GM21825 (cell line): ENCODE results near the gene NCKIPSD.
A peak's percentile ranks its signal among the peaks of the same experiment; 100 is the strongest.
"Not testable (repeated sequence)": the region's sequence is repeated elsewhere in the genome, so short reads cannot be mapped to it uniquely, and the experiment has no call there.

Experiments used
- ATAC-seq: cut with Tn5 transposase; IDR thresholded peaks from one replicate; pipeline ENCODE4 v1.9.1; 2021; ENCODE audit warnings: mild to moderate bottlenecking, moderate library complexity; ENCODE audit not compliant: unreplicated experiment

The NCKIPSD gene

DNA sequence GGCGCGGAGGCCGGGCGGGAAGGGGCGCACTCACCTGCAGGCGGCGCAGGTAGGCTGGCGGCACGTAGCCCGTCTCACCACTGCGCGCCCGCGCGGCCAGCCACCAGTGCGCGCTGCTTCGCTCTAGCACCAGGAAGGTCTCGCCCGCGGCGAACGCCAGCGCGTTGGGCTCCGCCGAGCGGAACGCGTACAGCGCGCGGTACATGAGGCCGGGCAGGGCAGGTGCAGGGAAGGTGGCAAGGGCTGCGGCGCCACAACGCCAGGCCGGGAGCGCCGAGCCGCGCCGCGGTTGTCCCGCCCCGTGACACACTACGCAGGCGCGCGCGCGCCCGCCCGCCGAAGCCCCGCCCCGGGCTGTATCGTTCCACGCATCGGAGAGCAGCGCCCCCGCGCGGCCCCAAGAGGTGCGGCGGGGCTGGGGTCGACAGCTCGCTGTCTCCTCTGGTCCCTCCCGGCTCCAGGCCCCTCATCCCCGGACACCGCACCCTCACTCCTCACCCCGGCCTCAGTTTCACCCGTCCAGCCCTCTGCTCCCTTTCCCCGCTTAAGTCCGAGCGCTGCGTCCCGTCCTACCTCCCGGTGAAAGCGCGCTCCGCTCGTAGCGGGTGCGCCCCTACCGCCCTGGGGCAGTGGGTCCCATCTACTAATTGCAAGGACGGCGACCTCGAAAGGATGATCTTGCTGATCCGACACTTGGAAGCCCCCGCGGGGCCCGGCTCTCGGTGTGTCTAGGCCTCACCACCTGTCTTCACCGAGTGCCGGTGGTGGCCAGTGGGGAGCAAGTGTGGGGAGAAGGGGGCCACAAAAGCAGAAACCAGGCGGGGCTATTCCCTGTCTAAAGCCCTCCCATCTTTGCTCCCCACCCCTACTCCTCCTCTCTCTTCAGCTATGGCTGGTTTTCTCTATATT, at the start of gene NCKIPSD:
Gene NCKIPSD, minus strand, starts transcription at position 313 of the 909 bp plus-strand sequence. Its CDS starts 108 bp downstream, at position 205.
- ATAC-seq: peak; percentile 79

DNA sequence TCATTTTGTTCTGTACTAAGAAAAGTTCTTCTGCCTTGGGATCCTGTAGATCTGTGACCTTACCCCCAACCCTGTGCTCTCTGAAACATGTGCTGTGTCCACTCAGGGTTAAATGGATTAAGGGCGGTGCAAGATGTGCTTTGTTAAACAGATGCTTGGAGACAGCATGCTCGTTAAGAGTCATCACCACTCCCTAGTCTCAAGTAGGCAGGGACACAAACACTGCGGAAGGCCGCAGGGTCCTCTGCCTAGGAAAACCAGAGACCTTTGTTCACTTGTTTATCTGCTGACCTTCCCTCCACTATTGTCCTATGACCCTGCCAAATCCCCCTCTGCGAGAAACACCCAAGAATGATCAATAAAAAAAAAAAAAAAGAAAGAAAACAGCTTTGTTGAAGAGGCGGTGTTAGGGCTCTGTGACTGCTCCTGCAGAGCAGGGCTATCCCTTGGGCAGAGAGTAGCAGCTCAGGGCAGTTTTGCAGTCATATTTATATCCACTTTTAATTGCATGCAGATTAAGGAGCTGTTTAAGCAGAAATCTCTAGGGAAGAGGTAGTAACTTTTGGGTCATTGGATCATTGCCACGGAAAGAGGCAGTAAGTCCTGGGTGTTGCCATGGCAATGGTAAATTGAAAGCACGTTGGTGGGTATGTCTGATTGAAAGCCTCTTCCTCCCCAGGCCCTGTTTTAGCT, 49.5 kb upstream of the NCKIPSD start:
- ATAC-seq: not testable (repeated sequence)

DNA sequence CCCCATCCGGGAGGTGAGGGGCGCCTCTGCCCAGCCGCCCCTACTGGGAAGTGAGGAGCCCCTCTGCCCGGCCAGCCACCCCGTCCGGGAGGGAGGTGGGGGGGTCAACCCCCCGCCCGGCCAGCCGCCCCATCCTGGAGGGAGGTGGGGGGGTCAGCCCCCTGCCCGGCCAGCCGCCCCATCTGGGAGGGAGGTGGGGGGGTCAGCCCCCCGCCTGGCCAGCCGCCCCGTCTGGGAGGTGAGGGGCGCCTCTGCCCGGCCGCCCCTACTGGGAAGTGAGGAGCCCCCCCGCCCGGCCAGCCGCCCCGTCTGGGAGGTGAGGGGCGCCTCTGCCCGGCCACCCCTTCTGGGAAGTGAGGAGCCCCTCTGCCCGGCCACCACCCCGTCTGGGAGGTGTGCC, 48.8 kb upstream of the NCKIPSD start:
- not testable (repeated sequence) for ATAC-seq

DNA sequence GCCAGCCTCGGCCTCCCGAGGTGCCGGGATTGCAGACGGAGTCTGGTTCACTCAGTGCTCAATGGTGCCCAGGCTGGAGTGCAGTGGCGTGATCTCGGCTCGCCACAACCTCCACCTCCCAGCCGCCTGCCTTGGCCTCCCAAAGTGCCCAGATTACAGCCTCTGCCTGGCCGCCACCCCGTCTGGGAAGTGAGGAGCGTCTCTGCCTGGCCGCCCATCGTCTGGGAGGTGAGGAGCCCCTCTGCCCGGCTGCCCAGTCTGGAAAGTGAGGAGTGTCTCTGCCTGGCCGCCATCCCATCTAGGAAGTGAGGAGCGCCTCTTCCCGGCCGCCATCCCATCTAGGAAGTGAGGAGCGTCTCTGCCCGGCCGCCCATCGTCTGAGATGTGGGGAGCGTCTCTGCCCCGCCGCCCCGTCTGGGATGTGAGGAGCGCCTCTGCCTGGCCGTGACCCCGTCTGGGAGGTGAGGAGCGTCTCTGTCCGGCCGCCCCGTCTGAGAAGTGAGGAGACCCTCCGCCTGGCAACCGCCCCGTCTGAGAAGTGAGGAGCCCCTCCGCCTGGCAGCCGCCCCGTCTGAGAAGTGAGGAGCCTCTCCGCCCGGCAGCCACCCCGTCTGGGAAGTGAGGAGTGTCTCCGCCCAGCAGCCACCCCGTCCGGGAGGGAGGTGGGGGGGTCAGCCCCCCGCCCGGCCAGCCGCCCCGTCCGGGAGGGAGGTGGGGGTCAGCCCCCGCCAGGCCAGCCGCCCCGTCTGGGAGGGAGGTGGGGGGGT, 48.2 kb upstream of the NCKIPSD start:
- not testable (repeated sequence) for ATAC-seq

DNA sequence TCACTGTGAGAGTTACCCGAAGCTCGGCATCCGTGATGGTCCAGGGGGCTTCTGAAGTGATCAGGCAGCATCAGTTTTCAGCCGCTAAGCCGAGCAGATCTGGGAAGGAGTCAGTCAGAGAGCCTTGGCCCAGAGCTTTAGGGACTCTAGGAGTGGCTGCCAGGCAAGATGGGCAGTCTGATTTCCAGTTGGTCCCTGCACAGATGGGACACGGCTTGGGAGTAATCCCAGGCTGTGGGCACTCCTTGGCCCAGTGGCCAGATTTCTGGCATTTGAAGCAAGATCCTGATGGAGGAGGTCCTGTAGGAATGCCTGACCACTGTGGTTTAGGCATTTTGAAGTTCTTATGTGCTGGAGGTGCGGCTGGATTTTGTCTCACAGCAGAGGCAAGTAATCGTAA, 41.8 kb upstream of the NCKIPSD start:
- no peak for ATAC-seq

DNA sequence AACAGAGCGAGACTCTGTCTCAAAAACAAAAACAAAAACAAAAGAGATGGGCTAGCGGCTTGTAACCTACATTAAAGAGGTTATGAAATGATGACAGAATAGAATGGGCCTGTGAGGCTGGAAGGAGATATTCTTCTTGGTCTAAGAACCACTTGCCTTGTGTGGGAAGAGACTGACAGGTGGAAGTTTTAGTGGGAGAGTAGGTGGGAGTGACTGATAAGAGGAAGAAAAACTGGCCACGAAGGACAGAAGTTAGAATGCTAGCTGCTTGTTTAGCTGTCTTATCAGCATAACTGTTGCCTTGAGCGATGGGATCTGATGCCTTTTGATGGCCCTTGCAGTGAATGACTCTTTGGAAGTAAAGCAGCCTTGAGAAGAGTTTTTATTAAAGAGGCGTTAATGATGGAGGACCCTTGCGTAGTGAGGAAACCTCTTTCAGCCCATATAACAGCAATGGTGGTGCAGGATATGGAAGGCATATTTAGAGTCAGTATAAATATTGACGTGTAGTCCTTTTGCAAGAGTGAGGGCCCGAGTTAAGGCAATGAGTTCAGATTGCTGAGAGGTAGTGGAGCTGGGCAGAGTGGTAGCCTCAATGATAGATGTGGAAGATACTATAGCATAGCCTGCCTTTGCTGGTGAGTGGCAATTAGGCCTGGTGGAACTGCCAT, 39.6 kb upstream of the NCKIPSD start:
- not testable (repeated sequence) for ATAC-seq

DNA sequence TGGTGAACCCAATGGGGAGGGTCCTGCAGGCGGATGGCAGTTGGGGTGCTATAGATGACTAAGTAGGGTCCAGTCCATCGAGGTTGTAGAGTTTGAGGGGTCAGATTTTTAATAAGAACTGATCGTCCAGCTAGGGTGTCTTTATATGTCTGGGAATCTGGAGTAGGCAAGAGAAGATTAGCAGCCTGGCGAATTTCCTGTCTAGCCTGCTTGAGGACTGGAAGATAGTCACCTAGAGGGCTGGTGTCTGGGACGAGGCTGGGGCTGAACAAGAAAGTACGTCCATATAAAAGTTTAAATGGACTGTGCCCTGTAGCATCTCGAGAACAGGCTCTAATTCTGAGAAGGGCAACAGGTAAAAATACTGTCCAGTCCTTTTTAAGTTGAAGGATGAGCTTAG, 38.0 kb upstream of the NCKIPSD start:
- ATAC-seq: no peak

DNA sequence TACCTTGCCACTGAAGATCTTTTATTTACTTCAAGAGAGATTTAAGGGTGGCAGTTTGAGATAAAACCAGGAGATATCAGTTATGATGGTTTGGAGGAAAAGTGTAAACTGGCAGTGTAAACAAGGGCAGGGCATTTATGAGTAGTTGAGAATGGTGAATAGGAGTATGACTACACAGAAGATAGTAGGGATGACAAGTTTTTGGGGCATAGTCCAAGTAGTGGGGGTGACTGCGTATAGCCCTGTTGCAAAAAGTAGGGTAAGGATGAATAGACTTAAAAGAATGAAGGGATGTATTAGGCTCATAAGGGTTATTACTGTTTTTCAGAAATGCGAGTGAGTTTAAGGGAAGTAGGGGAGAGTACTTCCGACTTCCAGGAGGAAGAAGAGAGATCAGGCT, 37.6 kb upstream of the NCKIPSD start:
- not testable (repeated sequence) for ATAC-seq

DNA sequence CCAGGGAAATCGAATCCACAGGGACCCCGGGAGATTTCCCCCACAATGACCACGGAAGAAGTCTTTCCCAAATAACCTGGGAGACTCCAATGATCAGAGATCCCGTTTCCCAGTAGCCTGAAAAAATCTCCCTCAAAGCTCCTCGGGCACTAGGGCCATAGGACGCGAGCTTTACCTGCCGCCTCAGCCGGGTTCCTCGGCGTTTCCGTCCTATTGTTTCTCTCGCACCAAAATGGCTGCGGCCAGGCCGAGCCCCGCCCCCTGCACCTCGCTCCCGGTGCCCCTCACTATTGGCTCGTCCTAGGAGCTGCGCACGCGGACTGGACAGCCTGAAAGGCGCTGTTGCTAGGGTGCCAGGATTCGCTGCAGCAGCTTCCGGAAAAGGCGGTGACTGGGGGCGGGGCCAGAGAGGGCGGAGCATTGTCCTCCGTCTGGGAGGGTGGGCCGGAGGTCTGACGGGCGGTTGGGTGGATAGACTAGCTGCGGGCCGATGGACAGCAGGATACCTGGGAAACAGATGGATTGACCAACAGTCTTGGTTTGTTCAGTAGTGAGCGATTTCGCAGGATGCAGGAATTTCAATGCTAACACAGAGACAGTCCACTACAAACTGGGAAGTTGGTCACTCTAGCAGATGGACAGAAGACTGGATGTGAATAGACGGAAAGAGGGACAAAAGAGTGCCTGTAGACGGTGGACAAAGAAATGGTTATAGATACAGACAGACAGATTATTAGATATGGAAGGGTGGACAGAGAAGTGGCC, 31.4 kb upstream of the NCKIPSD start, which contains the start of gene IP6K2:
Gene IP6K2, minus strand, starts transcription at position 240 of the 765 bp plus-strand sequence. CDS start 21,930 bp downstream, outside the sequence.
- peak; percentile 96 for ATAC-seq

DNA sequence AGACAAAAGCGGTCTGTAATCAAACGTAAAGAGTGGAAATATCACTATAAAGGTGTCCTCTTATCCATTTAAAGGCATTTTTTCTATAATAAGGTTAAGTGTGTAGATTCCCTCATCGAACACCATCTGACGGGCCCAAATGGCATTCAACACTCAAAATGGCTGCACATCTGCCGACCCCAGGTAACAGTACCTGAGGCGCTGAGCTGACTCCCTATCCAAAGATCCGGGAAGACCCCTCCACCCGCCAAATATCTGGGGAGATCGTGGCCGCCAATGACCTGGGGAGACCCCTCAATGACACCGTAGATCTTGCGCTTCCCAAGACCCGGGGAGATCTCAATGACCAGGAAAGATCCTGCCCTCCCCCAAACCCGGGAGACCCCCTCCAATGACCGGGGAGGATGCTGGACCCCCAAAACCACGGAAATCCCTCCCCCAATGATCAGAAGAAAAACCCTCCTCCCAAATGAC, 30.8 kb upstream of the NCKIPSD start:
- ATAC-seq: no peak

DNA sequence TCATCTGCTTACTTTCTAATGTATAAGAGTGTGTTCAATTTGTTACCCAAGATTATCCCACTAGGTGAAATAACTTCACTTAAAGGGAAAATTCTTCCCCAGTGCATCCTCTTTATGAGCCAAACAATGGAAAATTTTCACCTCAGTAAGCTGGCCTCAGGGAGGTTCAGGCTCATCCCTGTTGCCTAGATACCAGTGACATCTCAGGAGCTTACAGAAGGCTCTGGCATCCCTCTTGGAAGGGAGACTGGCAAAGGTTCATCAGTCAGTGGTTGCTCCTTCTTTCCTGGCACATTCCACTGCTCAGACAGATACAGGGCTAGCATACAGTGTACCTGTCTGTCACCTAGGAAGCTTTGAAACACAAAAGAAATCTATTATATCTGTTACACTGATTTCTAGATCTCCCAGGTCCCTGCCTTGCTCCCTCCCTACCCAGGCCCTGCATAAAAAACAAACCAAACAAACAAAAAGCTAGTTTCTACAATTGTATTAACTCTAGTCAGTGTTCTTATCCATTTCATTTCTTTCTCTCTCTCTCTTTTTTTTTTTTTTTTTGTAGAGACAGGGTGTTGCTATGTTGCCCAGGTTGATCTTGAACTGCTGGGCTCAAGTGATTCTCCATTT, 29.6 kb upstream of the NCKIPSD start:
- no peak for ATAC-seq

DNA sequence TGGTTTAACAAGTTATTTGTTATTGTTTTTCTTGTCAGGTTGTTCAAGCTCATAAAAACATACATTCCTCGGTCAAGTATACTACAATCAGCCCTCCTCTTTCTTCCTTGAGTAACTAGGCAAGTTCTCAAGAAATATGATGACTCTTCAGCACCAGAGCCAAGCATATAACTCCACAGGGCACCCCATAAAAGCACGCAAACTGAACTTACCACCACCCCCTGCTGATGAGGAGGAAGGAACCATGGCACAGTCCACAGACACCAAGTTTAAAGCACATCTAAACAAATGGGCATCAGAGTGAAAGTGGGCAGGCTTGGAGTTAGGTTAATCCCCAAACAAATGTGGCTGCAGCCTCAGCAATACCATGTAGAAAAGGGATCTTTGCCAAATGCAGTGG, 26.0 kb upstream of the NCKIPSD start:
- ATAC-seq: no peak

DNA sequence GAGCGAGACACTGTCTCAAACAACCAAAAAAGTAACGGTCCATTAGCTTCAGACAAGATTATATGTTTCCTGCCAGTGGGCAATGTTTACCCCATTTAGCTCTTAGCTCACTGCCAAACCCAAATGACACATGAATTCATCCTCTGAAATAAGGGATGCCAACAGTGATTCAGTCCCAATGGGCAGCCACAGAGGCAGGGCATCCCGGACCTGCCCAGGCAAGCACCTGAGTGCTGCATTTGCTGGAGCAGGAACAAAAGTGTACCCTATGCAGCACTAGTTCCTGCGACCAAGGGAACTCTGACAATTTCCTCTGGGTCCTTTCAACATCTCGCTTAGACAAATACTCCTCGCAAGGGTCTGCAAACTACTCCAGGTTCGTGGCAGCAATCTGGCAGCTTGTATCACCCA, 23.3 kb upstream of the NCKIPSD start:
- no peak for ATAC-seq

DNA sequence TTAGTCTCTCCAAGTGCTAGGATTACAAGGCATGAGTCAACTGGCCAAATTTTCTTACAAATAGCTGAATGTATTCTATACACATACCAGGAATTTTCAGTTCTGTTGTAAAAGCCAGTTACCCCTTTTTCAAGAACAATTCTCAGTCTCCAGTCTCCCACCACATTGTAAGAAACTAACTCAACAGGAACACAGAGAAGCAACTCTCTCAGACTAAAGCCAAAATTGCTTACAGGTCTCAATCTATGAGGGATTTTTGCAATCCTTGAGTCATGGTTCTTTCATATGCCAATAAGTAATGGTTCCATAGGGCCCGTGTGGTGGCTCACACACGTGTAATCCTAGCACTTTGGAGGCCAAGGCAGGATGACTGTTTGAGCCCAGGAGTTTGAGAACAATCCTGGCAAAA, 22.8 kb upstream of the NCKIPSD start:
- ATAC-seq: no peak

DNA sequence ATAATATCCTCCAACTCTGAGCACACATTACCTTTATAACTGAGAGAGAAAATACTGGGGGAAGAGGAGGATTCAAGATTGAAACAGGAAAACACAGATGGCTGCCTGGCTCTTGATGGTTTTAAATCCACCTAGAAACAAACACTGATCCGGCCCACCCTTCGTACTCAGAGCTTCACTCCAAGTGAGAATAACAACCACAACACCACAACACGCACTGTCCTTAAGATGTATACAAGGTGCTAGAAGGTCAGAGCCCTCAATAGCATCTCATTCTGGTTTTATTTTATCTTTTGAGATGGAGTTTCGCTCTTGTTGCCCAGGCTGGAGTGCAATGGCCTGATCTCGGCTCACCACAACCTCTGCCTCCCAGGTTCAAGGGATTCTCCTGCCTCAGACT, 21.4 kb upstream of the NCKIPSD start:
- ATAC-seq: no peak

DNA sequence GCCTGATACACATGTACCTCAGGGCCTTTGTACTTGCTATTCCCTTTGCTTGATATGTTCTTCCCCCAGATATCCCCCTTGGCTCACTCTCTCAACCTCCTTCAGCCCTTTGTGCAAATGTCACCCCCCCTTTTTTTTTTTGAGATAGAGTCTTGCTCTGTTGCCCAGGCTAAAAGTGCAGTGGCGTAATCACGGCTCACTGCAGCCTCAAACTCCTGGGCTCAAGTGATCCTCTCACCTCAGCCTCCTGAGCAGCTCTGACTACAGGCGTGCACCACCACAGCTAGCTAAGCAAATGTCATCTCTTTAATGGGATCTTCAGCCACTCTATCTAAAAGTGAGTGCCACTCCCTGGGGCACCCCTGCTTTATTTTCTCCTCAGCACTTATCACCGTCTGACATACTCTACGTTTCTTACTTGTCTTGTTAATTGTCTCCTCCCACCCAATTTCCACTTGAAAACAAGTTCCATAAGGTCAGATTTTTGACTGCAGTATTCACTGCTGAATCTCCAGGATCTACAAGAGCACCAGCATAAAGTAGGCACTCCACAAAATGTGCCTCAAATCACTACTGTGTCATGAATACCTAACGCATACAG, 16.7 kb upstream of the NCKIPSD start:
- no peak for ATAC-seq

DNA sequence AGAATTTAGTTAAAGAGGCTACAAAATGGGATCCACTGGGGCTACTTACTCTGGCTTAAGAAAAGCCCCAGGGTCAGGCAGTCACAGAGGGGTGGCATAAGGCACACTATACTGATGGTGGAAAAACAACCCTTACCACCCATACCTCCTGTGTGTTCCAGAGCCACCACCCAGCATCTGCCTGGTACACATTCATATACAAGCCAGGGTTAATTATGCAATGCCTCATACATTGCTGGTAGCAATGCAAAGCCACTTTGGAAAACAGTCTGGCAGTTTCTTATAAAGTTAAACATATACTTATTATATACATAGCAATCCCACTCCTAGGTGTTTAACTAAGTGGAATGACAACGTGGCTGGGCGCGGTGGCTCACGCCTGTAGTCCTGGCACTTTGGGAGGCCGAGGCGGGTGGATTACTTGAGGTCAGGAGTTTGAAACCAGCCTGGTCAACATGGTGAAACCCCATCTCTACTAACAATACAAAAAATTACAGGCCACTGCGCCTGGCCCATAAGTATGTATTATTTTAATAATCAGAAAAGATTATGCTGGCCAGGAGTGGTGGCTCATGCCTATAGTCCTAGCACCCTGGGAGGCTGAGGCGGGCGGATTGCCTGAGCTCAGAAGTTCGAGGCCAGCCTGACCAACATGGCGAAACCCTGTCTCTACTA, 15.2 kb upstream of the NCKIPSD start:
- ATAC-seq: no peak

DNA sequence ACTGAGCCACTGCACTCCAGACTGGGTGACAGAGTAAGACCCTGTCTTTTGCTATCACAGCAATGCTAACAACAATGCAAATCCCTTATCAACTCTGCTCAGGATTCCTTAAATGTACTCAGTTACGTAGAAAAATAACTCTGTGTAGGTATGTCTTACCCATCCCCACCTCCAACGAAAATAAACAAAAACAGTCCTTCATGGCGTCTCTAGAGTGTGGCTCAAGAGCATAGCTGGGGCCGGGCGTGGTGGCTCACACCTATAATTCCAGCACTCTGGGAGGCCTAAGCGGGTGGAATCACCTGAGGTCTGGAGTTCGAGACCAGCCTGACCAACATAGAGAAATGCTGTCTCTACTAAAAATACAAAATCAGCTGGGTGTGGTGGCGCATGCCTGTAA, 13.2 kb upstream of the NCKIPSD start:
- ATAC-seq: no peak
